KOPT-K1 (cell line): ENCODE measurements around the gene ACIN1.

Source experiments
- H3K27ac ChIP-seq: fragments of 200-600 bp; sonication (generic); 2 replicates; pipeline ENCODE4 v1.5.1; 2016; ENCODE audit warnings: antibody characterized with exemption, mild to moderate bottlenecking, low read depth, low read length; ENCODE audit not compliant: poor library complexity, severe bottlenecking
- H3K36me3 ChIP-seq: fragments of 200-600 bp; sonication (generic); 2 replicates; pipeline ENCODE4 v1.5.1; 2017; ENCODE audit warnings: antibody characterized with exemption, mild to moderate bottlenecking, low read length, moderate library complexity; ENCODE audit not compliant: insufficient read depth
- H3K9me3 ChIP-seq: fragments of 200-600 bp; sonication (generic); 2 replicates; pipeline ENCODE4 v1.5.1; 2017; ENCODE audit warnings: antibody characterized with exemption, low read length, mild to moderate bottlenecking; ENCODE audit not compliant: insufficient read depth, poor library complexity, severe bottlenecking

Gene ACIN1

DNA sequence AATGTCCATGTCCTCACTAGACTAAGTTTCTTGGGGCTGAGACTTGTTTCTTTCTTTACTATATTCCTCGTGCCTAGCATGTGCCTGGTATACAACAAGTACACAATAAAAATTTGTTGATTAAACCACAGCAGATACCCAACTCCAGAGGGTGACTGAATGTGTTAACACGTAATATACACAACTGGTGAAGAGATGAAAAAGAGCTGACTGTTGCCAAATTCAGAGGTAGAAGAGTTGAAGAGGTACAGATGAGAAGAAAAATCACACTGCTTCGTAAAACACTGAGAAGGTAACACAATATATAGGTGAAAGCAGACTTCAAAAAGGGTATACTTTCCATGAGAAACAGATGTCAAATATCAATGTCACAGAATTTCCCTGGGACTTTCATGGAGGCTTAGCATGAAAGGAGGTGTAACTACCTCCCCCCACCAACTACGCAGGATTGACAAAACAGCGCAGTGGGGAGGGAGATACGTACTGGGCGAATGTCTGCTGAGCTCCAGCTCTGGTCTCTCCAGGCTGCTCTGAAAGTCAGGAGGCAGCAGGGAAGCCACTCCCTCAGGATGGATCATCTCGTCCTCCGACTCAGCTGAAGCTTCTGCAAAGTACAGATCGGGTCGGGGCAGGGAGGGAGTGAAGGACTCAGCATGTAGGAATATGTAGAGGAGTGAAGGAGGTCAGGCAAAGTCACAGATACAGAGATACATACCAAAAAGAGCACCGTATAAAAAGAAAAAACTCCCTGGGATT is 5.3 kb downstream of the ACIN1 start:
- H3K9me3 ChIP-seq: no peaks in the 10 kb centered on the region
- peaks cover 90% of the 10 kb centered on the region for H3K36me3 ChIP-seq
- no peak overlapping the region for H3K27ac ChIP-seq

DNA sequence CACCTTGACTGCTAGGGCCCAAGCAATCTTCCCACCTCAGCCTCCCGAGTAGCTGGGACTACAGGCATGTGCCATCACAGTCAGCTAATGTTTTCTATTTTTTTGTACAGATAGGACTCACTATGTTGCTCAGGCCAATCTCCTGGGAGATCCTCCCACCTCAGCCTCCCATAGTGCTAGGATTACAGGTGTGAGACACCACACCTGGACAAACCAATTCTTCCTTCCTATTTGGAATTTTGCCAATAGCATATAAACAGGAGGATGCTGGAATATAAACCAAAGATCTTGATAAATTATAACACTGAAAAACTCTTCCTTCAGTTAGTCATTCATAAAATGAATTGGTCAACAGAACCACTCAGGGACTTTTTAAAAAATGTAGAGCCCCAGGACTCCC is 8.4 kb downstream of the ACIN1 start:
- Histone ChIP-seq H3K36me3 (peaks cover 99% of the 10 kb centered on the region), H3K27ac (no peak overlapping the region), H3K9me3 (no peaks in the 10 kb centered on the region)

DNA sequence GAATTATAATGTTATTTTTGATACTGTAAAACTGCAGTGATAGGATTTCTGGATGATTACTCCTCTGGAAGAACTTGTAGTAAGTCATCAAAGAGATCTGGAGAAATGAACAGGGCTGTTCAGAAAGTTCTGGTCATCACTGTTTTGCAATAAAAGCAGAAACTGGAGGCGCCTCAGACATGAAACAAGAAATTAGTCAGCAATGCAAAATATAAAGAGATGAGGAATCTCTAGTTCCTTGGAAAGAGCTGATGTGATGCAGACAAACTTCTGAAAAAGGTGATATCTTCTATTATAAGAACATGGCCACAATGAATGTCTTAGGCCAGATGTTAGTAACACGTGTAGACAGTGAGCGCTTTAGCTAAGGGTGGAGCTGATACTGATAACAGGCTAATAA is 9.5 kb downstream of the ACIN1 start:
- H3K36me3 ChIP-seq: peaks cover 99% of the 10 kb centered on the region
- H3K9me3 ChIP-seq: no peaks in the 10 kb centered on the region
- H3K27ac ChIP-seq: no peak overlapping the region

GRCh38 chr14:23080474-23080873 is 14.5 kb downstream of the ACIN1 start:
- Histone ChIP-seq H3K9me3 (no peaks in the 10 kb centered on the region), H3K36me3 (peaks cover 99% of the 10 kb centered on the region), H3K27ac (no peak overlapping the region)

DNA sequence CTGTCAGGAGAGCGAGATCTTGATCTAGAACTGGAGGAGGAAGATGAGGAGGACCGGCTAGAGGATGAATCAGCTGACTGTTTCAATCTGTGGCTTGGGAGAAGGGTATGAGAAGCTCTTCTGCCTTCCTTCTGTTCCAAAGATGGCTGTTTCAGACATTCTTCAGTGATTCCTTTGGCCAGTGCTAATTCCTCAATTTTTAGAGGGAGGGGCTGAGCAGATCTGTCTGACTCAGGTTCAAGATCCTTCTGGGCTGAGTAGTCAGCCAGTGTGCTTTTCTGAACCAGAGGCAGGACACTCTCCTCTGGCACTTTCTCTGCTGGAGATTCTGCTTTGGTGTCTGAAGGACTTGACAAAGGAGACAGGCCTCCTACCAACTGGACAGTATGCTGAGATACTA is 15.2 kb downstream of the ACIN1 start:
- H3K27ac ChIP-seq: no peak overlapping the region
- peaks cover 99% of the 10 kb centered on the region for H3K36me3 ChIP-seq
- no peaks in the 10 kb centered on the region for H3K9me3 ChIP-seq

- H3K36me3 ChIP-seq: peaks cover 98% of the 10 kb centered on the region
- H3K27ac ChIP-seq: no peak overlapping the region
Measured at GRCh38 chr14:23078692-23079116, 16.2 kb downstream of the ACIN1 start.

GRCh38 chr14:23077962-23078361 is 17.0 kb downstream of the ACIN1 start:
- no peak overlapping the region for H3K27ac ChIP-seq
- H3K9me3 ChIP-seq: no peaks in the 10 kb centered on the region
- H3K36me3 ChIP-seq: peaks cover 96% of the 10 kb centered on the region

More at GRCh38 chr14:23078692-23079116, 16.2 kb downstream of the ACIN1 start:
- no peaks in the 10 kb centered on the region for H3K9me3 ChIP-seq

DNA sequence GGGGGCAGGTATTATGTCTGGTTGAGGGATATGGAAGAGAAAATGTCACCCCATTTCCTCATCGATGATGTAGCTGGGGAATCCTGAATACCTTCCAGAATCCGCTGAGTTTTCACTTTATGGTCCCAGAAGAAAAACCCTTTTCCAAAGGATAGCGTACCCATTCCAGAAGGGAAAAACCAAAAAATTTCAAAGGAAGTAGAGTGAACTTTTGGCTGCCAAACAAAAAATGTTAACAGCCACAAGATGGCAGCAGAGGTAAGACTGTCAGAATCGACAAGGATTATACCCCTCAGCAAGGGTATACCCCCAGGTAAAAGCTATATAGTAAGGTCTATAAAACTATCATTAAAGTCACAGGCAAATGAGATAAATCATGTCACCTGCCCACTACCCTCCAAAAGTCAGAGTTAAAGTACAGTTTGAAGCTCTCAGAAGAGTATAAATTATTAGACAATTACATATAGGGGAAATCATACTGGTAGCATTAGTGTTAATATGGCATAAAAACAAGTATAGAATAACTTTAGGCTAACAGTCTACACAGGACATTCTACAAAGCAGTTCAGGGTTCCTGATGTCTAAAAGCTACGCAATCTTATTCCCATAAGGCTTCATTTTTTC is 18.0 kb downstream of the ACIN1 start:
- Histone ChIP-seq H3K36me3 (peaks cover 96% of the 10 kb centered on the region), H3K9me3 (no peaks in the 10 kb centered on the region), H3K27ac (no peak overlapping the region)

DNA sequence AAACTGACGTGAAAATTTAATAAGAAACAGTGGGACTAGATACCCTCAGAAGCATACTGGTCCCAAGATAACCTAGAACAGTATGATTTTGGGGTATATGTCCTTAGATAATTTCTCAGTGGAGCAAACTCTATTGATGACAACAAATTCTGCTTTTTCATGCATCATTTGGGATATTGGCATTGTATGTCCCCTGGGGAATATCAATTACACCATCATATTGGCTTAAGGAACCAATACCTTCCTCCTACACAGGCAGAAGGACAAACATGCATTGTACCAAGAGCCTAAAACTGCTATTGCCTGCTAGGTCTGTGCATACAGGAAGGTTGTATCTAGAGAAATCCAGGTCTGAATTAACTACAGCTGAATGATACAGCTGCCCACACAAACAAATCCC is 20.0 kb downstream of the ACIN1 start:
- Histone ChIP-seq H3K9me3 (no peaks in the 10 kb centered on the region), H3K27ac (no peak overlapping the region), H3K36me3 (peaks cover 79% of the 10 kb centered on the region)

GRCh38 chr14:23071921-23072539 is 22.9 kb downstream of the ACIN1 start:
- Histone ChIP-seq H3K9me3 (no peaks in the 10 kb centered on the region), H3K27ac (peak overlapping the region; percentile 86), H3K36me3 (peaks cover 79% of the 10 kb centered on the region)

DNA sequence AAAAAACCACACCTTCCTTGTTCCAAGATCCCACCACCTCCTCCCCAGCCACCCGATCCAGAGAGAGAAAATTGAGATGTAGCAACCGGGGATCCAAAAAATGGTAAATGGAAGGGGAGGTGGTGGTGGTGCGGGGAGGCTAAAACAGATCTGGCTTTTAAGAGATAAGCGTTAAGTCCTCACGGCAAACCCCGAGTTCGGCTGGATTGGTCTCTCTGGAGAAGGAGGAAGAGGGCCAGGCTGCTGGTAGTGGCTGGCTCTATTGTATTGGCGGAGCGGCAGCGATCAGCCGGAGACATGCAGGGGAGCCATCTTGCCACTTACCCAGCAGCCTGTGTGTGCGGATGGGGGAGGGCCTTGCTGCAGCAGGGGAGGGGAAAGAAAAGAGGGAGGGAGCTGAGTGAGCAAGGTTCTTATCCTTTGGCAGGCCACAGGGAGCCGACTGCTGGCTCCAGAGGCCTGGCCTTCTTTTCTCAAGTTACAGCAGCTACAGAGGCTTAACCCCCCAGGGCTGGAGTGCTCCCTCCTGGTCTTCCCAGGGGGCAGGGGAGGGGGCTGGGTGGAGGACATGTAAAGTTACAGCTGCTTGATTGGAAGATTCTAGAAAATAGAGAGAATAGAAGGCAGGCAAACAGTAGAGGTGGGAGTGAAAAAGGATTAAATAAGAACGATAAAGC is 23.6 kb downstream of the ACIN1 start:
- no peaks in the 10 kb centered on the region for H3K9me3 ChIP-seq
- peak overlapping the region; percentile 86 for H3K27ac ChIP-seq
- H3K36me3 ChIP-seq: peaks cover 79% of the 10 kb centered on the region

- Histone ChIP-seq H3K36me3 (peaks cover 79% of the 10 kb centered on the region), H3K27ac (peak overlapping the region; percentile 86), H3K9me3 (no peaks in the 10 kb centered on the region)
Measured at GRCh38 chr14:23070262-23071129, 24.4 kb downstream of the ACIN1 start.

GRCh38 chr14:23069413-23069806 is 25.5 kb downstream of the ACIN1 start:
- Histone ChIP-seq H3K36me3 (peaks cover 79% of the 10 kb centered on the region), H3K9me3 (no peaks in the 10 kb centered on the region), H3K27ac (no peak overlapping the region)

DNA sequence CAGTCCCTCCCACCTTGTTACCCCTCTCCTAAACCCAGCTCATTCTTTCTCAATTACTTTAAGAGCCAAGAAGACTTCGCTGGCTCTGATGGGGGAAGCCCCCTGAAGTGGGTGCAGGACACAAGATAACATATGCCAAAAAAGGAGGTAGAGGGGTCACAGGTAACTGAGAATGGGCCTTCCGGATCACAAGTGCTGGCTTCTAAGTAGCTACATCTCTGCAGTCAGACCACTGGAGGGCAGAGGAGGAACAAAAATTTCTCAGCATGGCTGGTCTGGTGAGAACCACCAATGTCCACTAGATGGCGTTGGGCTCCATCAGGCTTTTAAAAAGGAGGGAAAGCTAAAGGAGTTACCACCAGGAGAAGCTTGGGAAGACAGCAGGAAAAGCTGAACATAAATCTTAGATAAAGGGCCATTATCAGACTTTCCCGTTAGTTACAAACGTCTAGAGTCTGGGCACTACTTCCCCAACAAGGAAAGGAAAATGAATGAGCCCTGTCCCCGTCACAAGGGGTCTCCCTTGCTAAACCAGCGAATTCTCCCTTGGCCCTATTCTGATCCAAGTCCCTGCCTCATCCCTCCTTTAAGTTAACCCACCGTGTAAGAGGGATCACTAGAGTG is 26.0 kb downstream of the ACIN1 start:
- no peak overlapping the region for H3K27ac ChIP-seq
- peaks cover 79% of the 10 kb centered on the region for H3K36me3 ChIP-seq
- H3K9me3 ChIP-seq: no peaks in the 10 kb centered on the region
